ENCODE measurements around the gene ZNF576. TPM values are rescaled to one million over a fixed set of nuclear protein-coding genes. Genes with fewer than 3 reads are reported as not detected.

ZNF576 gene
- polyA plus RNA-seq, 4 donors = 14.7 to 24.2 (median 17.2) TPM

GRCh38 chr19:43554317-43554895 is 42.0 kb upstream of the ZNF576 start:
- Histone ChIP-seq H3K36me3 (ENCODE audit: control insufficient read depth in 3 of 3, insufficient read depth in 2 of 3, low read depth in 1 of 3, low read length in 3 of 3) (peaks cover 5 to 71% (median 8%) of the 10 kb centered on the region in 3 donors), H3K9me3 (ENCODE audit: control insufficient read depth in 2 of 2, insufficient read depth in 1 of 2, low read depth in 1 of 2, low read length in 1 of 2) (no peaks in the 10 kb centered on the region), H3K4me3 (ENCODE audit: low read depth in 1 of 3, low read length in 3 of 3) (no peak overlapping the region), H3K27me3 (ENCODE audit: control insufficient read depth in 3 of 3, insufficient read depth in 3 of 3, low read length in 3 of 3) (no peaks in the 10 kb centered on the region), H3K27ac (ENCODE audit: low read depth in 1 of 3, low read length in 2 of 3) (no peak overlapping the region), H3K4me1 (ENCODE audit: control insufficient read depth in 3 of 3, insufficient read depth in 2 of 3, low read depth in 1 of 3, low read length in 2 of 3) (no peaks in the 10 kb centered on the region)
- no peak for FAIRE-seq
- WGBS, 3 donors = 97% methylated on average over 15 of the region's 15 CpGs
- DNase-seq = no peak

DNA sequence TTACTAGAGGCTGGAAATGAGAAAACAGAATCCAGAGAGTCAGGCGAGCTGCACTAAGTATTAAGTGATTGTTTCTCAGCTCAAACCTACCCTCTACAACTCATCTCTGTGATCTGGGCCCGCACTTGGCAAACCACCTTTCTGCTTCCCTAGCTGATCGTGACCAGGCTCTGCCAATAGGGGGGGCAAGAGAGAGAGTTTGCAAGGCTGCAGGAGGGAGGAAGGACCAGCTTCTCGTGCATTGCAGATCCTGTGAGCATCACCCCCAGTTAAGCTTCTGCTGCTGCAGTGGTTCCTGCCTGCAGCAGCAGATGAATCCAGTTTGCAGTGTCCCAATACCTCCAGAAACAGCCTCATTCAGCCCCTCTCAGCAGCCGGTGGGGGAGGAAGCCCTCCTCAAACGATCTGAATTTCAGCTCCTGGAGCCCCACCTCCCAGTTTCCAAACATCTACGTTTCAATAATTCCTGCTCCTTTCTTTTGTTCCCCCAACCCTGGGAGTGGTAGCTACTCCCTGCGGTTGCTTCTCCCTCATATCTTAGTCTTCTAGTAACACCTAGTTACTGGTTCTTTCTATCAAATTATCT is 41.1 kb upstream of the ZNF576 start:
- Histone ChIP-seq H3K27me3 (ENCODE audit: control insufficient read depth in 3 of 3, insufficient read depth in 3 of 3, low read length in 3 of 3) (no peaks in the 10 kb centered on the region), H3K4me1 (ENCODE audit: control insufficient read depth in 3 of 3, insufficient read depth in 2 of 3, low read depth in 1 of 3, low read length in 2 of 3) (no peaks in the 10 kb centered on the region), H3K27ac (ENCODE audit: low read depth in 1 of 3, low read length in 2 of 3) (no peak overlapping the region), H3K9me3 (ENCODE audit: control insufficient read depth in 2 of 2, insufficient read depth in 1 of 2, low read depth in 1 of 2, low read length in 1 of 2) (no peaks in the 10 kb centered on the region), H3K4me3 (ENCODE audit: low read depth in 1 of 3, low read length in 3 of 3) (no peak overlapping the region), H3K36me3 (ENCODE audit: control insufficient read depth in 3 of 3, insufficient read depth in 2 of 3, low read depth in 1 of 3, low read length in 3 of 3) (peaks cover 5 to 71% (median 8%) of the 10 kb centered on the region in 3 donors)
- 40 to 45% (median 43%) methylated on average over 8 of the region's 8 CpGs for WGBS, 3 donors
- DNase-seq = peak; percentile 79 to 80
- no peak for FAIRE-seq

- Histone ChIP-seq H3K27ac (ENCODE audit: low read depth in 1 of 3, low read length in 2 of 3) (no peak overlapping the region), H3K9me3 (ENCODE audit: control insufficient read depth in 2 of 2, insufficient read depth in 1 of 2, low read depth in 1 of 2, low read length in 1 of 2) (no peaks in the 10 kb centered on the region), H3K4me1 (ENCODE audit: control insufficient read depth in 3 of 3, insufficient read depth in 2 of 3, low read depth in 1 of 3, low read length in 2 of 3) (no peaks in the 10 kb centered on the region), H3K36me3 (ENCODE audit: control insufficient read depth in 3 of 3, insufficient read depth in 2 of 3, low read depth in 1 of 3, low read length in 3 of 3) (peaks cover 0 to 53% (median 0%) of the 10 kb centered on the region in 3 donors), H3K27me3 (ENCODE audit: control insufficient read depth in 3 of 3, insufficient read depth in 3 of 3, low read length in 3 of 3) (no peaks in the 10 kb centered on the region), H3K4me3 (ENCODE audit: low read depth in 1 of 3, low read length in 3 of 3) (no peak overlapping the region)
- no peak for DNase-seq
- 76 to 82% (median 80%) methylated on average over 6 of the region's 6 CpGs for WGBS, 3 donors
- FAIRE-seq = no peak
Observed at GRCh38 chr19:43560687-43561086, 35.7 kb upstream of the ZNF576 start.

DNA sequence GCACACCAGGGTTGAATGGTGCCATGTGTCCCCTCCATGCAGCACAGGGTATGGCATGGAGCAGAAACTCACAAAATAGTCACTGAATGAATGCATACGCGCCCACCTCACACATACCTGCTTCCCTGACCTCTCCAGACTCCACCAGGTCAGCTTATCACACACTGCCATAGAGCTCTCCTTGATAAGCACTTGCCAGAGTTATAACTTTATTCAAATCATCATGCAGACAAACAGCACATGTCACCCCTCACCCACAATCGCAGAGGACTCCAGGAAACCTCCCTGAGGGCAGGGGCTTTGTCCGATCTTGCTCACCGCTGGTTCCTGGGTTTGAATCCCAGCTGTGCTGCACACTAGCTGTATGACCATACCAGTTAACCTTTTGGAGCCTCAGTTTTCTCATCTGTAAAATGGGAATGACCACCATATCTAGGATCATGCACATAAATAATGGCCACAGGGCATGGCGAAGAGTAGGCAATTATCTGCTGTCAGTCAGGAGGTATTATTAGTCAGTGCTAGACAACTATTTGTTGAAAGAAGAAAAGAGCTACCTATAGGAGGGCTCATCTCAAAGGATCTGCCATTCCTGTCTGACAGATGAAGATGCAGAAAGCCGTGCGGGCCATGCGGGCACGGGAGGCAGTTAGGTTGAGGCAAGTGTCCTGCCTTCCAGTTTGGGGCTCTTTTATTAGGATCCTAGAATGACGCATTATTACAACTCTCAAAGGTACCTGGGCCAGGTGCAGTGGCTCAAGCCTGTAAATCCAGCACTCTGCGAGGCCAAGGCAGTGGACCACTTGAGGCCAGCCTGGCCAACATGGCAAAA is 35.0 kb upstream of the ZNF576 start:
- no peak overlapping the region for H3K27ac ChIP-seq (ENCODE audit: low read depth in 1 of 3, low read length in 2 of 3)
- 90 to 94% (median 92%) methylated on average over 12 of the region's 12 CpGs for WGBS, 3 donors
- no peak overlapping the region for H3K4me3 ChIP-seq (ENCODE audit: low read depth in 1 of 3, low read length in 3 of 3)
- H3K4me1 ChIP-seq (ENCODE audit: control insufficient read depth in 3 of 3, insufficient read depth in 2 of 3, low read depth in 1 of 3, low read length in 2 of 3) = no peaks in the 10 kb centered on the region
- H3K27me3 ChIP-seq (ENCODE audit: control insufficient read depth in 3 of 3, insufficient read depth in 3 of 3, low read length in 3 of 3) = no peaks in the 10 kb centered on the region
- no peak for FAIRE-seq
- peaks cover 0 to 47% (median 0%) of the 10 kb centered on the region in 3 donors for H3K36me3 ChIP-seq (ENCODE audit: control insufficient read depth in 3 of 3, insufficient read depth in 2 of 3, low read depth in 1 of 3, low read length in 3 of 3)
- no peak for DNase-seq
- H3K9me3 ChIP-seq (ENCODE audit: control insufficient read depth in 2 of 2, insufficient read depth in 1 of 2, low read depth in 1 of 2, low read length in 1 of 2) = no peaks in the 10 kb centered on the region

DNA sequence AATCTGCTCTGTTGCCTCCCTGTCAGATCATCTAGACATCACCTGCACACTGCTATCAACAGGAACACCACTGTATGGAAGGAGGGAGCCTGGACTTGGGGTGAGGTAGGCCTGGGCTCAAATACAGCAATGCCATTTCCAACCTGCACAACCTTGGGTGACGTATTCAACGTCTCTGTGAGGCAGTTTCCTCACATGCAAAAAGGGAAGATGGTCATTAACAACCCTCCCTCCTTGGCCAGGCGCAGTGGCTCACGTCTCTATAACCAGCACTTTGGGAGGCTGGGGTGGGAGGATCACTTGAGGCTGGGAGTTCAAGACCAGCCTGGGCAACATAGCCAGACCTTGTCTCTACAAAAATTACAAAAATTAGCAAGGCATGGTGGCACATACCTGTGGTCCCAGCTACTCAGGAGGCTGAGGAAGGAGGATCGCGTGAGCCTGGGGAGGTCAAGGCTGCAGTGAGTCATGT is 34.1 kb upstream of the ZNF576 start:
- FAIRE-seq = no peak
- no peak for DNase-seq
- H3K27me3 ChIP-seq (ENCODE audit: control insufficient read depth in 3 of 3, insufficient read depth in 3 of 3, low read length in 3 of 3) = no peaks in the 10 kb centered on the region
- H3K4me1 ChIP-seq (ENCODE audit: control insufficient read depth in 3 of 3, insufficient read depth in 2 of 3, low read depth in 1 of 3, low read length in 2 of 3) = no peaks in the 10 kb centered on the region
- WGBS, 3 donors = 83 to 92% (median 87%) methylated on average over 6 of the region's 6 CpGs
- H3K36me3 ChIP-seq (ENCODE audit: control insufficient read depth in 3 of 3, insufficient read depth in 2 of 3, low read depth in 1 of 3, low read length in 3 of 3) = peaks cover 0 to 44% (median 0%) of the 10 kb centered on the region in 3 donors
- H3K27ac ChIP-seq (ENCODE audit: low read depth in 1 of 3, low read length in 2 of 3) = peak overlapping the region in 2 of 3 donors; percentile 44 to 77
- H3K4me3 ChIP-seq (ENCODE audit: low read depth in 1 of 3, low read length in 3 of 3) = no peak overlapping the region
- no peaks in the 10 kb centered on the region for H3K9me3 ChIP-seq (ENCODE audit: control insufficient read depth in 2 of 2, insufficient read depth in 1 of 2, low read depth in 1 of 2, low read length in 1 of 2)

GRCh38 chr19:43562698-43563241 is 33.6 kb upstream of the ZNF576 start:
- peaks cover 0 to 44% (median 0%) of the 10 kb centered on the region in 3 donors for H3K36me3 ChIP-seq (ENCODE audit: control insufficient read depth in 3 of 3, insufficient read depth in 2 of 3, low read depth in 1 of 3, low read length in 3 of 3)
- no peaks in the 10 kb centered on the region for H3K4me1 ChIP-seq (ENCODE audit: control insufficient read depth in 3 of 3, insufficient read depth in 2 of 3, low read depth in 1 of 3, low read length in 2 of 3)
- WGBS, 3 donors = 55 to 75% (median 64%) methylated on average over 14 of the region's 14 CpGs
- peak overlapping the region in 2 of 3 donors; percentile 44 to 77 for H3K27ac ChIP-seq (ENCODE audit: low read depth in 1 of 3, low read length in 2 of 3)
- FAIRE-seq (no peak), DNase-seq (peak in 1 of 2 donors; percentile 61)
- H3K27me3 ChIP-seq (ENCODE audit: control insufficient read depth in 3 of 3, insufficient read depth in 3 of 3, low read length in 3 of 3) = no peaks in the 10 kb centered on the region
- no peak overlapping the region for H3K4me3 ChIP-seq (ENCODE audit: low read depth in 1 of 3, low read length in 3 of 3)
- no peaks in the 10 kb centered on the region for H3K9me3 ChIP-seq (ENCODE audit: control insufficient read depth in 2 of 2, insufficient read depth in 1 of 2, low read depth in 1 of 2, low read length in 1 of 2)

DNA sequence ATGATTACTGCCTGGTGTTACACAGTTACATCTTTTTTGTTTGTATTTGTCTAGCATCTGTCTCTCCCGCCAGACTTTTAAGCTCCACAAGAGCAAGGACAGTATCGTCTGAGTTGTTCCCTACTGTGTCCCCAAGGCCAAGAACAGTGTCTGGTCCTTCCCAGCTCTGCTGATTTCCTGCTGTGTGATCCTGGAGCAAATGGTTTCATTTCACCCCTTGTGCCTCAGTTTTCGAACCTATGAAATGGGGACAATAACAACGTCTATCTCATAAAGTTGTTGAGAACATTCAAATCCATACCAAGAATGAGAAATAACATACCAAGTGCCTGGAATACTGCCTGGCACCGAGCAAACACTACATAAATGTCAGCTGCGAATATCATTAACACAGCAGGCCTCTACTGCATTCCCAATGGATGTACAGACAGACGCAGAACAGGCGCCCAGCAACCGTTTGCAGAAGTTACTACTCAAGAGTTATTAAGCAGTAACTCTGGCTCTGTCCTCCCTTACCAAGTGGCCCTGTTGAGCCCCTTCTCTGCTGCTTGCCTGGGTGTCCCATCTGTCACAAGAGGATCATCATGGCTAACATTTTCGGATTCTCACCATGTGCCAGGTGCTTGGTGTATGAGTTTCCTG is 32.5 kb upstream of the ZNF576 start:
- Histone ChIP-seq H3K4me3 (ENCODE audit: low read depth in 1 of 3, low read length in 3 of 3) (no peak overlapping the region), H3K9me3 (ENCODE audit: control insufficient read depth in 2 of 2, insufficient read depth in 1 of 2, low read depth in 1 of 2, low read length in 1 of 2) (no peaks in the 10 kb centered on the region), H3K36me3 (ENCODE audit: control insufficient read depth in 3 of 3, insufficient read depth in 2 of 3, low read depth in 1 of 3, low read length in 3 of 3) (peaks cover 0 to 36% (median 0%) of the 10 kb centered on the region in 3 donors), H3K4me1 (ENCODE audit: control insufficient read depth in 3 of 3, insufficient read depth in 2 of 3, low read depth in 1 of 3, low read length in 2 of 3) (no peaks in the 10 kb centered on the region), H3K27me3 (ENCODE audit: control insufficient read depth in 3 of 3, insufficient read depth in 3 of 3, low read length in 3 of 3) (no peaks in the 10 kb centered on the region), H3K27ac (ENCODE audit: low read depth in 1 of 3, low read length in 2 of 3) (peak overlapping the region in 1 of 3 donors; percentile 8)
- FAIRE-seq = no peak
- WGBS, 3 donors = 91 to 94% (median 93%) methylated on average over 10 of the region's 10 CpGs
- no peak for DNase-seq

- no peaks in the 10 kb centered on the region for H3K9me3 ChIP-seq (ENCODE audit: control insufficient read depth in 2 of 2, insufficient read depth in 1 of 2, low read depth in 1 of 2, low read length in 1 of 2)
- FAIRE-seq = no peak
- H3K4me1 ChIP-seq (ENCODE audit: control insufficient read depth in 3 of 3, insufficient read depth in 2 of 3, low read depth in 1 of 3, low read length in 2 of 3) = no peaks in the 10 kb centered on the region
- H3K4me3 ChIP-seq (ENCODE audit: low read depth in 1 of 3, low read length in 3 of 3) = no peak overlapping the region
- H3K27me3 ChIP-seq (ENCODE audit: control insufficient read depth in 3 of 3, insufficient read depth in 3 of 3, low read length in 3 of 3) = no peaks in the 10 kb centered on the region
- H3K36me3 ChIP-seq (ENCODE audit: control insufficient read depth in 3 of 3, insufficient read depth in 2 of 3, low read depth in 1 of 3, low read length in 3 of 3) = peaks cover 0 to 33% (median 0%) of the 10 kb centered on the region in 3 donors
- 68 to 73% (median 73%) methylated on average over 9 of the region's 9 CpGs for WGBS, 3 donors
- H3K27ac ChIP-seq (ENCODE audit: low read depth in 1 of 3, low read length in 2 of 3) = no peak overlapping the region
- DNase-seq = no peak
Observed at GRCh38 chr19:43564800-43565199, 31.6 kb upstream of the ZNF576 start.

Measured in small intestine (tissue), 7 donors.